AG04450 (cell line): ENCODE results near the gene XYLB. TPM values are rescaled to one million over a fixed set of nuclear protein-coding genes. Genes with fewer than 3 reads are reported as not detected.

Source experiments
- CTCF ChIA-PET: fragments of 300-600, 350-600 bp; formaldehyde crosslinking; extraction: SDS; loops from one replicate; lab custom pipeline; 2022; ENCODE audit warnings: antibody characterized with exemption, inconsistent platforms; lab: Charles Lee
- POLR2A ChIA-PET: fragments of 350-600 bp; formaldehyde crosslinking; extraction: SDS; loops from one replicate; lab custom pipeline; 2021; ENCODE audit warnings: antibody characterized with exemption, inconsistent platforms; lab: Yijun Ruan, JAX
- DNase-seq: peaks from one replicate; pipeline ENCODE4 v3.0.0-alpha.2; 2011; ENCODE audit warnings: low read depth, low spot score
- H3K27ac ChIP-seq: one replicate; pipeline ENCODE4 v1.5.1; 2012; ENCODE audit warnings: low read depth, low read length, control low read depth
- H3K27me3 ChIP-seq: one replicate; pipeline ENCODE4 v1.6.0; 2012; ENCODE audit warnings: low read length; ENCODE audit not compliant: control insufficient read depth, insufficient read depth
- H3K4me3 ChIP-seq: 2 replicates; pipeline ENCODE4 v1.5.1; 2011; ENCODE audit warnings: mild to moderate bottlenecking, low read depth, low read length, control low read depth
- H3K9me3 ChIP-seq: 2 replicates; pipeline ENCODE4 v1.5.1; 2012; ENCODE audit warnings: low read length; ENCODE audit not compliant: control insufficient read depth, insufficient read depth
- CTCF ChIP-seq: IDR thresholded peaks from 2 replicates; pipeline ENCODE4 v1.5.1; 2011; ENCODE audit warnings: low read depth, low read length, control low read depth, inconsistent platforms
- polyA plus RNA-seq: library from polyadenylated mRNA; depleted of rRNA; stranded (reverse); fragments of >200 nt; gene quantifications from 2 replicates; pipeline ENCODE4 v1.2.3, GENCODE V29; 2011

XYLB gene
- polyA plus RNA-seq, 1 experiment, result 4.0 TPM

DNA sequence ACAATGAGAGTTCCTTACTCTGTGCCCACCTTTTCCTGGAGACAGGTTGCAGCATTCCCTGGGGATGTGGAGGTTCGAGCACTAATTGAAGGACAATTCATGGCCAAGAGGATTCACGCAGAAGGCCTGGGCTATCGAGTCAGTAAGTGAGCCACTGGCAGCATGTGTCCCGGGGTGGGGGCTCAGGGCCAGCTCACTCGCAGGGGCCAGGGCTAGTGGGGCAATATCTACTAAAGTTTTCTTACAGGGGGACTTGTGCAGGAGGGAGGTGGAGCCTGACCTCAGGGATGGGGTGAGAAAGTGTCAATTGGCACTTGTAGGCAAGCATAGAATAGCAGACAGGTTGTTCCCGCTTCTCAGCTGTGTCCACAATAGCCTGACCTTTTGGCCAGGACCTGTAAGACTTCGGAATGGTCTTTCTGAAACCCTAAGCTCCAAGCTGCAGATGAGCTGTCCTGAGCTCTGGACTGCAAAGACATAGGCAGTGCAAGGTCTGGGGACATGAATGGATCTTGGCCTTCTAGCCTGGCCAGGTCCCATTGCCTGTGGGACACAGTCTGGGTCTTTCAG lies 32.7 kb downstream of the XYLB start:
- Histone ChIP-seq H3K27me3 (no peaks in the 10 kb centered on the region), H3K27ac (no peak overlapping the region), H3K9me3 (no peaks in the 10 kb centered on the region), H3K4me3 (no peak overlapping the region)
- ChIA-PET POLR2A (no interaction called here), CTCF (no interaction called here)
- no peak for TF ChIP-seq CTCF
- no peak for DNase-seq

GRCh38 chr3:38382506-38383080 lies 36.0 kb downstream of the XYLB start:
- H3K4me3 ChIP-seq, result no peak overlapping the region
- H3K9me3 ChIP-seq, result peaks cover 3% of the 10 kb centered on the region; the same call in 1 of the 2 replicates
- POLR2A ChIA-PET, result no interaction called here
- no peak for TF ChIP-seq CTCF
- CTCF ChIA-PET, result interaction anchor here (1.1 to 2.5 kb wide), 3 partner anchors 21 to 98 kb away, joined by 3 to 8 read pairs (median 6); partner anchors contain the start of gene XYLB
- H3K27ac ChIP-seq, result no peak overlapping the region
- DNase-seq, result no peak
- no peaks in the 10 kb centered on the region for H3K27me3 ChIP-seq

- Histone ChIP-seq H3K27ac (no peak overlapping the region), H3K9me3 (peaks cover 3% of the 10 kb centered on the region; the same call in 1 of the 2 replicates), H3K4me3 (no peak overlapping the region), H3K27me3 (no peaks in the 10 kb centered on the region)
- CTCF ChIA-PET, result interaction anchor here (1.1 to 2.5 kb wide), 3 partner anchors 20 to 97 kb away, joined by 3 to 8 read pairs (median 6); partner anchors contain the start of gene XYLB
- DNase-seq, result no peak
- POLR2A ChIA-PET, result no interaction called here
- no peak for TF ChIP-seq CTCF
Measured at GRCh38 chr3:38383156-38383875, 36.7 kb downstream of the XYLB start.

DNA sequence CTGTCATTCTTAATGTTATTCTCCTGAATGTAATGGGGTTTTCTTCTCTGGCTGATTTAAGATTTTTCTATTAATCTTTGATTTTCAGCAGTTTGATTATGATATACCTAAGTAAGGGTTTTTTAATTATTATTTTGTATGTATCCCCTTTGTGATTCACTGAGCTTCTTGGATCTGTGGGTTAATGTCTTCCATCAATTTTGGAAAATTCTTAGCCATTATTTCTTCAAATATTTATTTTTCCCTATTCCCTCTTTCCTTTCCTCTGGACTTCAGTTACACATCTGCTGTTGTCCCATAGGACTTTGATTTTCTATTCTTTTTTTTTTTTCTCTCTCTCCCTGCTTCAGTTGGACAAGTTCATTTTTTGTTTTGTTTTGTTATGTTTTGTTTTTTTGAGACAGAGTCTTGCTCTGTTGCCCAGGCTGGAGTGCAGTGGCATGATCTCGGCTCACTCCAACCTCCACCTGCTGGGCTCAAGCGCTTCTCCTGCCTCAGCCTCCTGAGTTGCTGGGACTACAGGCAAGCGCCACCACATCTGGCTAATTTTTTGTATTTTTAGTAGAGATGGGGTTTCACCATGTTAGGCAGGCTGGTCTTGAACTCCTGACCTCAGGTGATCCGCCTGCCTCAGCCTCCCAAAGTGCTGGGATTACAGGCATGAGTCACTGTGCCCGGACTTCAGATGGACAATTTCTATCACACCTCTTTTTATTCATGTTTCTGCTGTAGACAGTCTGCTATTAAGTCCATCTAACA lies 40.6 kb downstream of the XYLB start:
- ChIA-PET CTCF (no interaction called here), POLR2A (no interaction called here)
- H3K27ac ChIP-seq, result no peak overlapping the region
- peaks cover 3% of the 10 kb centered on the region; the same call in 1 of the 2 replicates for H3K9me3 ChIP-seq
- H3K4me3 ChIP-seq, result no peak overlapping the region
- TF ChIP-seq CTCF, result no peak
- no peak for DNase-seq
- no peaks in the 10 kb centered on the region for H3K27me3 ChIP-seq
